Superior temporal gyrus (tissue), 1 donor: Measurements from ENCODE around the gene THOP1.
"Not testable (repeated sequence)": the region's sequence is repeated elsewhere in the genome, so short reads cannot be mapped to it uniquely, and the experiment has no call there.

ENCODE experiments used
- DNase-seq: peaks from one replicate; pipeline ENCODE4 v3.0.0-alpha.2; 2016; ENCODE audit errors: extremely low spot score

Gene THOP1

DNA sequence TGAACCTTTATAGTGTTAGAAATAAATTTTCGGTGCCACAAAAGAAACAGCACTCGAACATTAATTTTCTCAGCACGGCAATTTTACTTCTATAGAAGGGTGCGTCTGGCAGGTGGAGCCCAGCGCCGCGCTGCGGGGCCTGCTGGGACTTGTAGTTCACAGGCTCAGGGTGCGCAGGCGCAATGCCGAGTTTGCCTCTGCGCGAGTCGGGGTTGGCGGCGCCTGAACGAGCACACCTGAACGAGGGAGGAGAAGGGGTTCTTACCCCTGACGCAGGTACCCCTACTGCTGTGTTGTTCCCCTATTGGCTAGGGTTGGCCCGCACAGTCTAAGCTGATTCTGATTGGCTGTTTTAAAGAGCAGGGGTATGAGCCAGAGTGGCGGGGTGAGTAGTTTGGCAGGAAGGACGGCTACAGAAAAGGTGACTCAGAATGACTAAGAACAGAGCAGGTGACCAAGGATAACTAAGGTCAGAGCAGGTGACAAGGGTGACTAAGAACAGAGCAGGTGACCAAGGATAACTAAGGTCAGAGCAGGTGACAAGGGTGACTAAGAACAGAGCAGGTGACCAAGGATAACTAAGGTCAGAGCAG, 32.0 kb downstream of the THOP1 start:
- not testable (repeated sequence) for DNase-seq

DNA sequence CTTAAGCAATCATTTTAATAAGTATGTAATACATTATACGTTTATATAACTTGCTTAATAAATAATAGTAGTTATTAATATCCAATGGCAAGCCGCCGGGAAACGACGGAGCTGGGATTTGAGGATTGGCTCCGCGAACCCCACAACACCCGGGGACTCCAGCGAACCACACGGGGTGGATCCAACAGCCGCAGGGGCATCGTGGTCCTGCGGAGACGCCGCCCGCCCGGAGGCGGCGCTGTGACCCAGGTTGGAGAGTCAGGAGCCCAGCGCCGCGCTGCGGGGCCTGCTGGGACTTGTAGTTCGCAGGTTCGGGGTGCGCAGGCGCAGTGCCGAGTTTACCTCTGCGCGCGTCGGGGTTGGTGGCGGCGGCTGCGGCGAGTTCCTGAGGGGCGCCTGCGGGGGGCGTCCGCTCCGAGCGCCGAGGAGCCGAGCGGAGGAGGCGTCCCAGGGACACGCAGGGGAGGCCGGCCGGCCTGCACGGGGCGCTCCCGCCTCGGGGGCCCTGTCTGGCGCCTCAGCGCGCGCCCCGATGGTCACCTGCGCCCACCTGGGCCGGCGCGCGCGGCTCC, 34.3 kb downstream of the THOP1 start, which contains the start of gene ZNF554:
ZNF554 (plus strand) TSS at position 329 of the 572 bp plus-strand sequence; CDS start at position 533, 204 bp downstream.
- DNase-seq, result peak; percentile 95

DNA sequence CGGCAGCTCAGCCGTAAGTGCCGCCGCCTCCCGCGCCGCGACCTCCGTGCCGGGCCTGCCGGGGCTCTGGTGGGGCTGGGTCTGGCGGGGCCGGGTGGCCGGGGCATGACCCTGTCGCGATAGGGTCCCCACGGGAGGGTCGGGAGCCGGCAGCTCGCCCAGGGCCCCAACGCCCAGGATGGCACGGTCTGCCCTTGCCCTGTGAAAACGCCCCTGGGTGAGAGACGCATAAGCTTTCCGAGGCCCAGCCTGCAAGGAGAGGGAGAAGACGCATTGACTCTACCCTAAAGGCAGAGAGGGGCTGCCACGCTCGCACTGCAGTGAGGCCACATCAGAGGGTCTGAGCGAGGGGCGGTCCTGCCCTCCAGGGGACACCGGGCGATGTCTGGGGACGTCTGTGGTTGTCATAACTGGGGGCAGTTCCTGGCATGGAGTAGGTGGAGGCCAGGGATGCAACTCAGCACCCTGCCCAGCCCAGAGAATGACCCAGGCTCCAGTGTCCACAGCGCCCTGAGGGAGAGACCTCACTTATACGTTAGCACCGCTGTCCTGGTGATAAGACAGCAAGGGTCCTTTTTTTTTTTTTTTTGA, 34.9 kb downstream of the THOP1 start:
- no peak for DNase-seq

DNA sequence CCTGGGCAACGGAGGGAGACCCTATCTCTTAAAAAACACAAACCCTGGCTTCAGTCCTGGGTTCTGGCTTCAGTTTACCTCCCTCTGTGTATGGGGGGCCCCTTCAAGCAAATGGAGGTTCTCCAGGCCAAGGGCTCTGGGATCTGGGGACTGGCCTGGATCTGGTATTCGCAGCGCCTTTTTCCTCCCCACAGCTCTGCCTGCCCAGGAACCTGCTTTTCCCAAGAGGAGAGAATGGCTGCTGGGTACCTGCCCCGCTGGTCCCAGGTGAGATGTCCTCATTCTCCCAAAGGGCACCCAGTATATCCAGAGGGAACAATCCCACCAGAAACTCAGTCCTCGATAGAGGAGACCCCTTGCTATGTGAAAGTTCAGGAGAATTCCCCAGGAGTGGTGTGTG, 37.5 kb downstream of the THOP1 start:
- DNase-seq, result no peak

DNA sequence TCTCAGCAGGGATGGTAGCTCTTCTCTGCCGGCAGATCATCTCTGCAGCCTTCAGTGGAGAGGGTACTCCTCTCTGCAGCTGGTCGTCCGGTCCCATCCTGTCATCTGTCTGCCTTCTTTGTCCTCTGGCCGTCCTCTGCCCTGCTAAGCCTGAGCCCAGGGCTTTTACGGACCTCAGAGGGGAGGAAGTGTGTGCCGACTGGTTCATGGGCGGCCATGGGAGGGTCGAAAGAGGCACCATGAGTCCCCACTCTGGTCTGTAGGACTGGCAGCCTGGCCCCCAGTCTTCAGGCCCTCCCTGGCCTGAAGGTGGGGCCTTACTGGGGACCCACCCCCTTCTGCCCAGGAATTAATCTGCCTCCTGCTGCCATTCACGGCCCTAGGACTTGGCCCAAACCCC, 38.3 kb downstream of the THOP1 start:
- DNase-seq, result no peak

DNA sequence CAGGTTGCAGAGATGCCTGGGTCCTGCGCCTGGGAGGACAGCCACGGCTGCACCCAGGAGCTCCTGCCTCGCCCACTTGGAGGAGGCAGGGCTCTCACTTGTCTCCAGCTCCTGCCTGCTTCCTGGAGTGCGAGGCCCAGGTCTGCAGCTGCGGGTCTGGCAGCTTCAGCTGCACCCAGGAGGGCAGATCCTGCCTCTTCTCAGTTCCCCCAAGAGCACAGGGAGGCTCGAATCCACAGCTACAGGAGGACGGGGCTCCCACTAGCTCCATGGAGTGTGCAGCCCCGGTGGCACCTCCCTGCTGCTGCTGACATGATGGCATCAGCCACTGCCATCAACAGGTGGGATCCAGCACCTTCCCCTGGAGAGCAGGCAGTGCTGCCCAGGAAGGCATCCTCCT, 38.8 kb downstream of the THOP1 start:
- no peak for DNase-seq

DNA sequence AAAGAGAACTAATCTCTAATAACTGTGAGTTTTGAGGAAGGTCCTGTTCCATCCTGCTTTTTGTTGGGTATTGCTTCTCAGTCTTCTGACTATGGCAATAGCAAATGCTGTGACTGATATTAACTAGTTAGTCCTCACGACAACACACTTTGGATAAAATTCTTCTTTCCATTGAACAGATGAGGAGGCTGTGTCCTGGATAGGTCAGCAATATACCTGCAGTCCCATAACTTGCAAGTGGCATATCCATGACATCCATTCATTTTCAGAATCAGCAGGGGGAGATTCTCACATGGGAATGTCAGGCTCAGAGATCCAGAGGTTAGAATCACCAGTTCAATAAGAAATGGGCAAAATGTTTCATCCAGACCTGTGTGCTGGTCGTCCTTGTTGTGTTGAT, 41.7 kb downstream of the THOP1 start:
- DNase-seq, result no peak

DNA sequence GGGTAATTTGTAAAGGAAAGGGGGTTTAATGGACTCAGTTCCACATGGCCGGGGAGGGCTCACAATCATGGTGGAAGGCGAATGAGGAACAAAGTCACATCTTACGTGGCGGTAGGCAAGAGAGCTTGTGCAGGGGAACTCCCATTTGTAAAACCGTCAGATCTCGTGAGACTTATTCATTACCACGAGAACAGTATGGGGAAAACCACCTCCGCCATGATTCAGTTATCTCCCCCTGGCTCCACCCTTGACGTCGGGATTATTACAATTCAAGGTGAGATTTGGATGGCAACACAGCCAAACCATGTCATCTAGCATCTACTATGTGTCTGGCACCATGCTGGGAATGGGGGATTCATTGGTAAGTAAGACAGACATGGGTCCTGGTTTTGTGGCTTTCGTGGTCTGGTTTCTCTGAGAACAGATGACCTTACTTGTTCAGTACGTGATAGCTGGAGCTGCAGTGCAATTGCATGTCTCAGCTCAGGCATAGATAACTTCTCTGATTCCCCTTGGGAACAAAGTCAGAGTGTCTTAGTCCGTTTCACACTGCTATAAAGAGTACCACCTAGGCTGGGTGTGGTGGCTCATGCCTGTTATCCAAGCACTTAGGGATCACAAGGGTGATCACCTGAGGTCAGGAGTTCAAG, 42.7 kb downstream of the THOP1 start:
- DNase-seq, result no peak

DNA sequence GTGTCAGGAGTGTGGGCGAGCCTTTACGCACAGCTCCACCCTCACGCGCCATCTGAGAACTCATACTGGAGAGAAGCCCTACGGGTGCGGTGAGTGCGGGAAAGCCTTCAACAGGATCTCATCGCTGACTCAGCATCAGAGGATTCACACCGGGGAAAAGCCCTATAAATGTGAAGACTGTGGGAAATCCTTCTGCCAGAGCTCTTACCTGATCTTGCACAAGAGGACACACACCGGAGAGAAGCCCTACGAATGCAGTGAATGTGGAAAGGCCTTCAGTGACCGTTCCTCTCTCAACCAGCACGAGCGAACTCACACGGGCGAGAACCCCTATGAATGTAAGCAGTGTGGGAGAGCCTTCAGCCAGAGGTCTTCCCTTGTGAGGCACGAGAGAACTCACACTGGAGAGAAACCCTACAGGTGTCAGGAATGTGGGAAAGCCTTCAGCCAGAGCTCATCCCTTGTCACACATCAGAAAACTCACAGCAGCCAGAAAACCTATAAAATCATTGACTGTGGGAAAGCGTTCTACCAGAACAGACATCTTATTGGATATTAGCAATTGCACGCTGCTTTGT, 49.1 kb downstream of the THOP1 start:
- DNase-seq, result no peak

DNA sequence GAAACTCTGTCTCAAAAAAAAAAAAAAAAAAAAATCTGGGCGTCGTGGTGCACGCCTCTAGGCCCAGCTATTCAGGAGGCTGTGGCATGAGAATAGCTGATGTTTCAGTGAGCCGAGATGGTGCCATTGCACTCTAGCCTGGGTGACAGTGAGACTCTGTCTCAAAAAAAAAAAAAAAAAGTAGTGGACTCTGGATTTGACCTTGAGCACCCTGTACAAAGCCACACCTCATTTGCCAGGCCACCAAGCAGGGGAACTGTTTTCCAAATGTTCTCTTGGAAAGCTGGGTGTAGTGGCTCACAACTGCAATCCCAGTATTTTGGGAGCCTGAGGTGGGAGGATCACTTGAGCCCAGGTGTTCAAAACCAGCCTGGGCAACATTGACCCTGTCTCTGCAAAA, 52.1 kb downstream of the THOP1 start:
- no peak for DNase-seq

DNA sequence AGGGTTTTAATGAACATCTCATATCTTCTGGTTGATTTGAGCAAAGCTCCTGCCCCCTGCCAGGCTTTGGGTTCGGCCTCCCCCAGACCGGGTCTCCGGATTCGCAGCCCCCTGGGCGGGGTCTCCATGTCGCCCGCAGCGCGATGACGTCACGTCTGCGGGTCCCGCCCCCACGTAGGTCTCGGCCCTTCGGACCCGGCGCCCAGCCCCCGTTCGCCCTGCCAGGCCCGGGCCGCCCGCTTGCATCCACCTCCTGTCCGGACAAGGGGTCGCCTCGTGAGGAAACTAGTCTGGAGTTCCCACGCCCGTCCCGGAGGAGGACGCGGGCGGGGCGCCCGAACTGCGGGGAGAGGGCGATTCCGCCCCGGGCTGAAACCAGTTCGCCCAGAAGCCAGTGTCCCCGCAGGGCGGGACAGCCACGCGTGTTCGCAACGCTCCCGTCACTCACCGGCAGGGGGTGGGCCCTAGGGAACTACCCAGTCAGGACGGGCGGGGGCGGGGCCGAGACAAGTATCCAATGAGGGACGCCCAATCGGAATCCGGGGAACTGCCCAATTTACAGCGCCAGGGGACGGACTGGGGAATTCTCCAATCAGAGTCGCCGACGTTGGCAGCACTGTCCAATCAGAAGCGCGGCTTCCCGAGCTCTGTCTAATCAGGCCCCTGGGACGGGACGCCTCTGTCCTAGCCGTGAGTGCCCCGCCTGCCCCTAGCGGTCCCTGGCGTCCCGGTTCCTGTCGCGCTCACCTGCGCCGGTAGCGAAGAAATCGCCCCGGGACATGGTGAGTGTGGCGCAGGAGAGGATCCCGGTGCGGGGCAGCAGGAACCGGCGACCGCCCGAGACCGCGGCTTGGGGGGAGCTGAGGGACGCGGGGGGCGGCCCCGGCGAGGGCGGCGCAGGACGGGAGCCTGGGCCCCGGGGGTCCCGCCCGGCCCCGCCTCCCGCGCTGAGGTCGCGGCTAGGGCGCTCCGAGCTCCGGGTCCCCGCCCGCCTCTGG, 55.8 kb downstream of the THOP1 start, which contains the start of gene ZNF555:
ZNF555 (plus strand) TSS at position 682 of the 998 bp plus-strand sequence; CDS start at position 780, 98 bp downstream.
- DNase-seq, result peak; percentile 100

DNA sequence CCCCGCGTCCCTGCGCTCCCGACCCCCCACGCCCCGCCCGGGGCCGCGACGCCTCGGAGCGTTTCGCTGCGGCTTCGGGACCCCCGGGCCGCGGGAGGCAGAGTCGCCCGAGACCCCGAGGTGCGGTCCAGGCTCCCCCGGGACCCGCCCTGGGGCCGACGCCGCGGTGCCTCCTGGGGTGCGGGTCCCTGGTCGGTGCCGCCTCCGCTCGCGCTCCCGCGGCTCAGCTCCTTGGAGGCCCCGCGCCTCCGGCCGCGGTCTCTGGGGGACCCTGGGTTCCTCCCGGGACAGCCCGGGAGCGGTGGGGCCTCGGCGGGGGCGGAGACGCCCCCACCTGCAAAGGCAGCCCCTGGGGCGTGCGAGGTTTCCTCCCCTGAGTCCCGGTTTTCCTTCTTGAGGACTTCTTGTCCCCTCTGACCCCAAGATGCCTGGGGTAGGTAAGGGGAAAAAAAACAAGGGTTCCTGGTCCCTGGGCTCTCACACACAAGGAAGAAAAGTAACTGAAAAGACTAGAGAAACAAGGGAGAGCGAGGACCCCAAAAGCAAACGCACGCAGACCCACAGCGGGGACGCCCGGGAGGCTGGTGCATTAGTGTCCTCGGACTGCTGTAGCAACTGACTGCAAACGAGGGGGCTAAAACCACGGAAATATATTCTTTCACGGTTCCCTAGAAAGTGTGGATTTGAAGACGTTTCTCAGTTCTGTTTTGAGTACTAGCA, 56.7 kb downstream of the THOP1 start:
- no peak for DNase-seq

DNA sequence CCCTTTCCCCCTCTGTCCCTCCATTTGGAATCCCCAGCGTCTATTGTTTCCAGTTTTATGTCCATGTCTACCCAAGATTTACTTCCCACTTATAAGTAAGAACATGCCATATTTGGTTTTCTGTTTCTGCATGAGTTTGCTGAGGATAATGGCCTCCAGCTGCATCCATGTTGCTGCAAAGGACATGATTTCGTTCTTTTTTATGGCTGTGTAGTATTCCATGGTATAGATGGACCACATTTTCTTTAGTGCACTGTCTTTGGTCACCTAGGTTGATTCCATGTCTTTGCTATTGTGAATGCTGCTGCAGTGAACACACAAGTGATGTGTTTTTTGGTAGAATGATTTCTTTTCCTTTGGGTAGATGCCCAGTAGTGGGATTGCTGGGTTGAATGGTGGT, 59.8 kb downstream of the THOP1 start:
- DNase-seq, result no peak

DNA sequence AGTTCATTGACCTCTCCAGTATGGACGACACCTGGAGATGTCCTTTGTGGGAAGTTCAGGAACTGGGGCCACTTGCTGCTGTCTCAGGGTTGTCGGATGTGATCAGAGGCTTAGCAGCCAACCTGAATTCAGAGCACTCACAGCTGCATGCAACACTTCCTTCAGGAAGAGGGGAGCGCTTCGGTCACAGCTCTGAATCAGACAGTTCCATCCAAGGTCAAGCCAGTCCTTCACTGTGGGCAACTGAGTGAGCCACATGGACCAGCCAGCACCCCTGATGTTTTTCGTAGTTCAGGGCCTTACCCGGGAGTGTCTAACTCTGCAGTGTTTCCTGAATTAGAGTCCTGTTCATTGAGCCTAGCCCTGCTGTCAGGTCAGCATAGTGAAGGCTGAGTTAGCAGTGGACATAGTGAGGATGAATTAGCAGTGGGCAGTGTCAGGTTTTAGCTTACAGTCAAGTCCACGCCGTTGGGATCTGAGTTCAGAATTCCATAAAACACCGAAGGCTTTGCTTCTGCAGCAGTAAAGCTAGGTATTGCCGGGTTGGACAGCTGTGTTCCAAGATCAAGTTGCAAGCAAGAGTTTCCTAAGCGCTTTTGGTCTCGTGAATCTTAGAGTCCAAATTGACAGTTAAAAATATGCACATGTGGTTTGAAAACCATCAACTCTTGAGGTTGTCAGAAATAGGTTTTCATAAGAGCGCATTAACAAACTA, 61.0 kb downstream of the THOP1 start:
- DNase-seq, result no peak

DNA sequence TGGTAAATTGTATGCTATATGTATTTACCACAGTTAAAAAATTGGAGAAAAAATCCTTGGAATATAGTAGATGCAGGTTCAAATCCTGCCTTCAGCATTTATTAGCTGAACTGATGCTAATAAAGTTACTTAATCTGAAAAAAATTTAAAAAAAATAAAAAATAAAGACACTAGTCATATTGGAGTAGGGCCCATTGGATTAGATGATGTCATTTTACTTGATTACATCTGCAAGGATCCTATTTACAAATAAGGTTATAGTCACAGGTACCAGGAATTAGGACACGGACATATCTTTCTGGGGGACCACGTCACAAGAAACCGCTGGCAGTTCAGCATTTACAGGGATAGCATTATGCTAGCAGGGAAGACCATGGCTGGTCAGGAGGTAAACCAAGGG, 62.2 kb downstream of the THOP1 start:
- no peak for DNase-seq

DNA sequence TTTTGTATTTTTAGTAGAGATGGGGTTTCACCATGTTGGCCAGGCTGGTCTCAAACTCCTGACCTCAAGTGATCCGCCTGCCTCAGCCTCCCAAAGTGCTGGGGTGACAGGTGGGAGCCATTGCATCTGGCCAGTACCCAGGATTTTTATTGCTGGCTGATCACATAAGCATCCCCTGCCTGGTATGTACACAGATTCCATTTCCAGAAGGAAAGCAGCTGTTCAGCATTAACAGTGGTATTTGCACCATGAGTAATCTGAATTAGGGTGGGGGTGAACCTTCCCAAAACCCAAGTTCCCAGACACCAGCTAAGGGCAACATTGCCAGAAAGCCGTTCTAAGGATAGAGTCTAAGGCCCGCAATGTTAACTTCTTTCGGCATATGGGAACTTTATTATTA, 63.3 kb downstream of the THOP1 start:
- no peak for DNase-seq

DNA sequence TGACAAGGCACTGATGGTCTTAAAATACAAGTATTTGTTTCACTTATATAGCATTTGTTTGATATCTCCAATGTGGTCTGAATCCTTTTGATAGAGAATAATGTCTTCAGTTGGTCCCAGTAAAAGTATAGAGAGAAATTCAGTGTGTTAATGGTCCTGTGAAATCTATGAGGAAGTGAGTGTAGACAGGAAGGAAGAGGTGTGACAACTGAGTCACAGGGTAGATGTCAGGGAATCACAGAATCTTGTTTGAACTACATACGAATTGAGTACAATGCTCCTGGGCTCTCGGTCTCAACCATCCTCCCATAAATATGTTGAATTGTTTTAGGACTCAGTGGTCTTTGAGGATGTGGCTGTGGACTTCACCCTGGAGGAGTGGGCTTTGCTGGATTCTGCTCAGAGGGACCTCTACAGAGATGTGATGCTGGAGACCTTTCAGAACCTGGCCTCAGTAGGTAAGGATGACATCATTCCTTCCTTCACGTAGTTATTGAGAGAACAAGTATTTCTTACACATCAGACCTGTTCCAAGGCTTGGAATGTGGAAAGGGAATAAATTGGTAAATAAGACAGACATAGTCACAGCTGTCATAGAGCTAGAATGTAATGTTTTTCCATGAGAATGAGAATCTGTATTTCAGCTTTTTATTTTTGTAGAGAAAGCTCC, 65.1 kb downstream of the THOP1 start:
- DNase-seq, result no peak

DNA sequence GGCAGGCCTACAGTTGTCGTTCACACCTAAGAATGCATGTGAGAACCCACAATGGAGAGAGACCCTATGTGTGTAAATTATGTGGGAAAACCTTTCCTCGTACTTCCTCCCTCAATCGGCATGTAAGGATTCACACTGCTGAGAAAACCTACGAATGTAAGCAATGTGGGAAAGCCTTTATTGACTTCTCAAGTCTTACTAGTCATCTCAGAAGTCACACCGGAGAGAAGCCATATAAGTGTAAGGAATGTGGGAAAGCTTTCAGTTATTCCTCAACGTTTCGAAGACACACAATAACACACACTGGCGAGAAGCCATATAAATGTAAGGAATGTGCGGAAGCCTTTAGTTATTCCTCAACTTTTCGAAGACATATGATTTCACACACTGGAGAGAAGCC, 67.3 kb downstream of the THOP1 start:
- no peak for DNase-seq

DNA sequence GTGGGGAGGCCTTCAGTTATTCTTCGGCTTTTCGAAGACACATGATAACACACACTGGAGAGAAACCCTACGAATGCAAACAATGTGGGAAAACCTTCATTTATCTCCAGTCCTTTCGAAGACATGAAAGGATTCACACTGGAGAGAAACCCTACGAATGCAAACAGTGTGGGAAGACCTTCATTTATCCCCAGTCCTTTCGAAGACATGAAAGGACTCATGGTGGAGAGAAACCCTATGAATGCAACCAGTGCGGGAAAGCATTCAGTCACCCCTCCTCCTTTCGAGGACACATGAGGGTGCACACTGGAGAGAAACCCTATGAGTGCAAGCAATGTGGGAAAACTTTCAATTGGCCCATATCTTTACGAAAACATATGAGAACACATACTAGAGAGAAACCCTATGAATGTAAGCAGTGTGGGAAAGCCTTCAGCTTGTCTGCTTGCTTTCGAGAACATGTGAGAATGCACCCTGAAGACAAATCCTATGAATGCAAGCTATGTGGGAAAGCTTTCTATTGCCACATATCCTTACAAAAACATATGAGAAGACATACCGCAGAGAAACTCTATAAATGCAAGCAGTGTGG, 67.8 kb downstream of the THOP1 start:
- no peak for DNase-seq
